Activated naive CD4-positive, alpha-beta T cell treated with anti-CD3 and anti-CD28 coated beads, Interleukin-2, amount 50 U/mL, for 24 hours (primary cell): ENCODE data around the gene ANKHD1.
A peak's percentile ranks its signal among the peaks of the same experiment; 100 is the strongest.

Experiments
- H3K27ac Mint-ChIP-seq: one replicate; pipeline ENCODE4 v1.8.0; 2021; ENCODE audit warnings: mild to moderate bottlenecking, mixed read lengths
- H3K27me3 Mint-ChIP-seq: one replicate; pipeline ENCODE4 v1.8.0; 2021; ENCODE audit warnings: mixed read lengths
- H3K36me3 Mint-ChIP-seq: one replicate; pipeline ENCODE4 v1.8.0; 2021; ENCODE audit warnings: mixed read lengths
- H3K4me1 Mint-ChIP-seq: one replicate; pipeline ENCODE4 v1.8.0; 2021; ENCODE audit warnings: mixed read lengths
- H3K4me3 Mint-ChIP-seq: one replicate; pipeline ENCODE4 v1.8.0; 2021; ENCODE audit warnings: mild to moderate bottlenecking, mixed read lengths
- H3K9me3 Mint-ChIP-seq: one replicate; pipeline ENCODE4 v1.8.0; 2021; ENCODE audit warnings: mixed read lengths

ANKHD1 gene

GRCh38 chr5:140401362-140402257 lies at the start of gene ANKHD1:
ANKHD1 (plus strand) TSS chr5:140401833; CDS start chr5:140401968, 135 bp downstream.
- H3K9me3 Mint-ChIP-seq: no peaks in the 10 kb centered on the region
- H3K4me3 Mint-ChIP-seq: no peak within 1 kb of the TSS
- no peak within 1 kb of the TSS for H3K27ac Mint-ChIP-seq

GRCh38 chr5:140355546-140355945 lies 46.1 kb upstream of the ANKHD1 start:
- H3K4me1 Mint-ChIP-seq: peaks cover 12% of the 10 kb centered on the region
- H3K27me3 Mint-ChIP-seq: peaks cover 2% of the 10 kb centered on the region
- H3K9me3 Mint-ChIP-seq: no peaks in the 10 kb centered on the region
- H3K4me3 Mint-ChIP-seq: no peak overlapping the region
- H3K36me3 Mint-ChIP-seq: no peaks in the 10 kb centered on the region
- H3K27ac Mint-ChIP-seq: no peak overlapping the region

More at GRCh38 chr5:140401362-140402257, at the start of gene ANKHD1:
- peaks cover 8% of the 10 kb centered on the region for H3K36me3 Mint-ChIP-seq
- H3K27me3 Mint-ChIP-seq: no peaks in the 10 kb centered on the region
- H3K4me1 Mint-ChIP-seq: peaks cover 31% of the 10 kb centered on the region

GRCh38 chr5:140356853-140357725 lies 44.5 kb upstream of the ANKHD1 start:
- no peaks in the 10 kb centered on the region for H3K36me3 Mint-ChIP-seq
- H3K4me1 Mint-ChIP-seq: peaks cover 7% of the 10 kb centered on the region
- H3K27ac Mint-ChIP-seq: no peak overlapping the region
- H3K4me3 Mint-ChIP-seq: peak overlapping the region; percentile 70
- H3K27me3 Mint-ChIP-seq: peaks cover 2% of the 10 kb centered on the region
- no peaks in the 10 kb centered on the region for H3K9me3 Mint-ChIP-seq

GRCh38 chr5:140357726-140358093 lies 43.9 kb upstream of the ANKHD1 start:
- Mint-ChIP-seq H3K4me1 (peaks cover 7% of the 10 kb centered on the region), H3K9me3 (no peaks in the 10 kb centered on the region), H3K27me3 (peaks cover 2% of the 10 kb centered on the region), H3K4me3 (peak overlapping the region; percentile 70), H3K27ac (no peak overlapping the region), H3K36me3 (no peaks in the 10 kb centered on the region)

GRCh38 chr5:140358738-140359310 lies 42.8 kb upstream of the ANKHD1 start:
- Mint-ChIP-seq H3K4me3 (no peak overlapping the region), H3K27me3 (peaks cover 2% of the 10 kb centered on the region), H3K27ac (no peak overlapping the region), H3K9me3 (no peaks in the 10 kb centered on the region), H3K4me1 (peaks cover 11% of the 10 kb centered on the region), H3K36me3 (no peaks in the 10 kb centered on the region)

- Mint-ChIP-seq H3K36me3 (no peaks in the 10 kb centered on the region), H3K9me3 (no peaks in the 10 kb centered on the region), H3K27ac (no peak within 1 kb of the TSS)
These were observed 41.5 kb upstream of the ANKHD1 start, which contains the start of gene SLC4A9 for GRCh38 chr5:140360101-140360500. SLC4A9 (plus strand) TSS chr5:140360194; CDS start chr5:140360237, 43 bp downstream.

GRCh38 chr5:140360681-140361479 lies 40.8 kb upstream of the ANKHD1 start:
- H3K9me3 Mint-ChIP-seq: no peaks in the 10 kb centered on the region
- H3K4me1 Mint-ChIP-seq: peaks cover 11% of the 10 kb centered on the region
- no peak overlapping the region for H3K4me3 Mint-ChIP-seq
- peaks cover 2% of the 10 kb centered on the region for H3K27me3 Mint-ChIP-seq
- H3K27ac Mint-ChIP-seq: no peak overlapping the region
- no peaks in the 10 kb centered on the region for H3K36me3 Mint-ChIP-seq

More at GRCh38 chr5:140360101-140360500, 41.5 kb upstream of the ANKHD1 start, which contains the start of gene SLC4A9:
- Mint-ChIP-seq H3K4me3 (no peak within 1 kb of the TSS), H3K4me1 (peaks cover 11% of the 10 kb centered on the region), H3K27me3 (peaks cover 2% of the 10 kb centered on the region)

- peaks cover 2% of the 10 kb centered on the region for H3K27me3 Mint-ChIP-seq
- peaks cover 11% of the 10 kb centered on the region for H3K4me1 Mint-ChIP-seq
- no peaks in the 10 kb centered on the region for H3K9me3 Mint-ChIP-seq
- no peak overlapping the region for H3K27ac Mint-ChIP-seq
- H3K4me3 Mint-ChIP-seq: no peak overlapping the region
- no peaks in the 10 kb centered on the region for H3K36me3 Mint-ChIP-seq
These were observed 39.7 kb upstream of the ANKHD1 start for GRCh38 chr5:140361901-140362300.

GRCh38 chr5:140362311-140362710 lies 39.3 kb upstream of the ANKHD1 start:
- H3K27ac Mint-ChIP-seq: no peak overlapping the region
- H3K27me3 Mint-ChIP-seq: peaks cover 2% of the 10 kb centered on the region
- H3K4me3 Mint-ChIP-seq: no peak overlapping the region

GRCh38 chr5:140362875-140363630 lies 38.6 kb upstream of the ANKHD1 start:
- H3K4me3 Mint-ChIP-seq: peak overlapping the region; percentile 80
- H3K27me3 Mint-ChIP-seq: no peaks in the 10 kb centered on the region
- no peak overlapping the region for H3K27ac Mint-ChIP-seq
- no peaks in the 10 kb centered on the region for H3K36me3 Mint-ChIP-seq
- no peaks in the 10 kb centered on the region for H3K9me3 Mint-ChIP-seq
- H3K4me1 Mint-ChIP-seq: peaks cover 4% of the 10 kb centered on the region

More at GRCh38 chr5:140362311-140362710, 39.3 kb upstream of the ANKHD1 start:
- Mint-ChIP-seq H3K4me1 (peaks cover 10% of the 10 kb centered on the region), H3K9me3 (no peaks in the 10 kb centered on the region), H3K36me3 (no peaks in the 10 kb centered on the region)

- no peaks in the 10 kb centered on the region for H3K27me3 Mint-ChIP-seq
- H3K36me3 Mint-ChIP-seq: no peaks in the 10 kb centered on the region
- no peaks in the 10 kb centered on the region for H3K9me3 Mint-ChIP-seq
- H3K27ac Mint-ChIP-seq: no peak overlapping the region
- peaks cover 4% of the 10 kb centered on the region for H3K4me1 Mint-ChIP-seq
- peak overlapping the region; percentile 80 for H3K4me3 Mint-ChIP-seq
These were observed 37.8 kb upstream of the ANKHD1 start for GRCh38 chr5:140363631-140364471.

- Mint-ChIP-seq H3K27ac (no peak overlapping the region), H3K27me3 (no peaks in the 10 kb centered on the region), H3K36me3 (no peaks in the 10 kb centered on the region)
These were observed 37.2 kb upstream of the ANKHD1 start for GRCh38 chr5:140364472-140364765.

GRCh38 chr5:140365282-140365681 lies 36.4 kb upstream of the ANKHD1 start:
- Mint-ChIP-seq H3K27ac (no peak overlapping the region), H3K36me3 (no peaks in the 10 kb centered on the region), H3K27me3 (no peaks in the 10 kb centered on the region), H3K9me3 (no peaks in the 10 kb centered on the region), H3K4me3 (no peak overlapping the region), H3K4me1 (peaks cover 4% of the 10 kb centered on the region)

More at GRCh38 chr5:140364472-140364765, 37.2 kb upstream of the ANKHD1 start:
- H3K4me3 Mint-ChIP-seq: no peak overlapping the region
- H3K9me3 Mint-ChIP-seq: no peaks in the 10 kb centered on the region
- H3K4me1 Mint-ChIP-seq: peaks cover 4% of the 10 kb centered on the region
